ENCODE results near the gene COA8.

DNA sequence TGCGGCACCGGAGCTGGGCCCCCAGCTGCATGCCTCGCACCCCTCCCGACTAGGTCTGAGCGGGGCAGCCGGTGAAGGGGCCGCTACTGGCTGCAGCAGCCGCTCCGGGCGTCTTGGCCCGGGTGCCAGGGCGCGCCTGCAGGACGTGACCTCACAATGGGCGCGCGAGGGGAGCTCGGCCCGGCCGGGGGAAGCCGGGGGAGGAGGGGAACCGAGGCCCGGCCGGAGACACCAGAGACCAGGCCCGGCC is 656 bp upstream of the COA8 start:
- TF ChIP-seq, protein P1, sequence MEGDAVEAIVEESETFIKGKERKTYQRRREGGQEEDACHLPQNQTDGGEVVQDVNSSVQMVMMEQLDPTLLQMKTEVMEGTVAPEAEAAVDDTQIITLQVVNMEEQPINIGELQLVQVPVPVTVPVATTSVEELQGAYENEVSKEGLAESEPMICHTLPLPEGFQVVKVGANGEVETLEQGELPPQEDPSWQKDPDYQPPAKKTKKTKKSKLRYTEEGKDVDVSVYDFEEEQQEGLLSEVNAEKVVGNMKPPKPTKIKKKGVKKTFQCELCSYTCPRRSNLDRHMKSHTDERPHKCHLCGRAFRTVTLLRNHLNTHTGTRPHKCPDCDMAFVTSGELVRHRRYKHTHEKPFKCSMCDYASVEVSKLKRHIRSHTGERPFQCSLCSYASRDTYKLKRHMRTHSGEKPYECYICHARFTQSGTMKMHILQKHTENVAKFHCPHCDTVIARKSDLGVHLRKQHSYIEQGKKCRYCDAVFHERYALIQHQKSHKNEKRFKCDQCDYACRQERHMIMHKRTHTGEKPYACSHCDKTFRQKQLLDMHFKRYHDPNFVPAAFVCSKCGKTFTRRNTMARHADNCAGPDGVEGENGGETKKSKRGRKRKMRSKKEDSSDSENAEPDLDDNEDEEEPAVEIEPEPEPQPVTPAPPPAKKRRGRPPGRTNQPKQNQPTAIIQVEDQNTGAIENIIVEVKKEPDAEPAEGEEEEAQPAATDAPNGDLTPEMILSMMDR (IDR thresholded peaks at IDR 0.05) = no peak
- TF ChIP-seq POLR2AphosphoS5 (IDR thresholded peaks at IDR 0.05; ENCODE audit: low read depth, low read length) (no peak), CHD2 (IDR thresholded peaks at IDR 0.05; ENCODE audit: low read length, partially characterized antibody) (no peak), EP300 (IDR thresholded peaks at IDR 0.05; ENCODE audit: borderline replicate concordance in 1 of 2, low read depth in 1 of 2, low read length in 1 of 2) (no peak)
